AG09319 (cell line): Measurements from ENCODE around the gene TP53AIP1.
A peak's percentile ranks its signal among the peaks of the same experiment; 100 is the strongest.

Experiments used
- DNase-seq: peaks from one replicate; pipeline ENCODE4 v3.0.0-alpha.2; 2010; ENCODE audit warnings: low read depth; ENCODE audit errors: extremely low read depth
- TF ChIP-seq, protein P1 (sequence below): IDR thresholded peaks from 2 replicates; pipeline ENCODE4 v1.5.1; 2011; ENCODE audit warnings: low read depth, mild to moderate bottlenecking, inconsistent platforms, low read length, moderate library complexity

Gene TP53AIP1

DNA sequence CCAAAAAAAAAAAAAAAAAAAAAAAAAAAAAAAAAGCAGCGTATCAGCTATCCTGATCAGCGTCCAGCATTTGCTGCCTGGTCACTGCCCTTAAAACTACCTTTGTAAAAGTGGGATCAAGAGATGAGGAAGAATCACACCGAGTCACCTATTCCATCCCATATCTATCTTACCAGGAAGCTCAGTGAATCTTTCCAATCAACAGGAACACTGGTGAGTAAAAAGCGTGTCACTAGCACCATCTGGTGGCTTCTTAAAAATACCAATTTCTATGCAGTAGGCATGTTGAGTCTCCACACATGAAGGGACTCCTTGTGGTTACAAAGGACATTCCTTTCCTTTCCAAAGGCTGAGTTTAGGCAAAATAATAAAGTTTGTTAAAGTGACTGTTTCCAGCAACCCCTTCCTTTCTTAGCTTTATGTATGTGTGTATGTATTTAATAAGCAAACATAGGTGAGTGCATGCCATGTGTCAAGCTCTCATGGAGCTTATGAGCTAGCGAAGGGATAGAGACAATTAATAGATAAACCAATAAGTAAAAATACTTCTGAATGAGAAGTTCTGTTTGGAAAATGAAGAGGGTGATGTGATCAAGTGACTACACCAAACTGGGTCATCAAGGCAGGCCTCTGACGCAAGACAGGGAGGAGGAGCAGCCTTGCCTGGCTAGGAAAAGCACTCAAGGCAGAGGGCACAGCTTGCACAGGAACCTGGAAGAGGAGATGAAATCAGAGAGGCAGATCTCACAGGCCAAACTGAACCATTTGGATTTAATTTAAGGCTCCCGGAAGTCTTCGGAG lies 13.9 kb upstream of the TP53AIP1 start:
- TF ChIP-seq, protein P1, sequence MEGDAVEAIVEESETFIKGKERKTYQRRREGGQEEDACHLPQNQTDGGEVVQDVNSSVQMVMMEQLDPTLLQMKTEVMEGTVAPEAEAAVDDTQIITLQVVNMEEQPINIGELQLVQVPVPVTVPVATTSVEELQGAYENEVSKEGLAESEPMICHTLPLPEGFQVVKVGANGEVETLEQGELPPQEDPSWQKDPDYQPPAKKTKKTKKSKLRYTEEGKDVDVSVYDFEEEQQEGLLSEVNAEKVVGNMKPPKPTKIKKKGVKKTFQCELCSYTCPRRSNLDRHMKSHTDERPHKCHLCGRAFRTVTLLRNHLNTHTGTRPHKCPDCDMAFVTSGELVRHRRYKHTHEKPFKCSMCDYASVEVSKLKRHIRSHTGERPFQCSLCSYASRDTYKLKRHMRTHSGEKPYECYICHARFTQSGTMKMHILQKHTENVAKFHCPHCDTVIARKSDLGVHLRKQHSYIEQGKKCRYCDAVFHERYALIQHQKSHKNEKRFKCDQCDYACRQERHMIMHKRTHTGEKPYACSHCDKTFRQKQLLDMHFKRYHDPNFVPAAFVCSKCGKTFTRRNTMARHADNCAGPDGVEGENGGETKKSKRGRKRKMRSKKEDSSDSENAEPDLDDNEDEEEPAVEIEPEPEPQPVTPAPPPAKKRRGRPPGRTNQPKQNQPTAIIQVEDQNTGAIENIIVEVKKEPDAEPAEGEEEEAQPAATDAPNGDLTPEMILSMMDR, result peak; percentile 64
- DNase-seq, result peak; percentile 34

DNA sequence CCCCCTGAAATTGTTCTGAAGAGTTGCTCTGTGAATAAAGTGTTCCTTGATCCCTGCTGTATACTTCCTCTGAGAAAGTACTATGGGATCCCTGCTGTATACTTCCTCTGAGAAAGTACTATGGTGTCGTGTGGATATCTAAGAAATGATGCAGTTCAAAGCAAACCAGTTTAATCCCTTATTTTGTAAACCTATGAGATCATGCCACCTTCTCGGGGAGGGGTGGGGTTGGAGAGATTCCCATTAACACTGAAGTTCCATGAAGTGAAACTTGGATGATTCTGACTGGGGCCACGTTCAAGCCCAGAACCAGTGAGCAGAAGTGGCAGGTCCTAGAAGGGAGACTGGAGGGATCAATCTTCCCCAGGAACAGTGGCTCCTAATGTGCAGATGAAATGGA lies 13.0 kb upstream of the TP53AIP1 start:
- TF ChIP-seq, protein P1, result no peak
- no peak for DNase-seq

DNA sequence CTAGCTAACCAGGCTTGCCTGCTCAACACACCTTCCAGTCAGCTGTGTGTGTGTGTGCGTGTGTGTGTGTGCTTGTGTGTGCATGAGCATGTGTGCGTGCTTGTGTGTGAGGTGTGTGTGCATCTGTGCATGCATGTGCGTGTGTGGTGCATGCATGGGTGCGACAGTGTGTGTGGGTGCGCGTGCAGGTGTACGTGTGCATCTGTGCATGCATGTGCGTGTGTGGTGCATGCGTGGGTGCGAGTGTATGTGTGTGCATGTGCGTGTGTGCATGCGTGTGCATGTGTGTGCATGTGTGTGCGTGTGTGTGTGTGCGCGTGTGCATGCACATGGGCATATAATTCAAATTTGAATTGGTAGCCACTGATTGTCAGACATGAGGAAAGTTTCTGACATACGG lies 10.5 kb upstream of the TP53AIP1 start:
- DNase-seq, result no peak

DNA sequence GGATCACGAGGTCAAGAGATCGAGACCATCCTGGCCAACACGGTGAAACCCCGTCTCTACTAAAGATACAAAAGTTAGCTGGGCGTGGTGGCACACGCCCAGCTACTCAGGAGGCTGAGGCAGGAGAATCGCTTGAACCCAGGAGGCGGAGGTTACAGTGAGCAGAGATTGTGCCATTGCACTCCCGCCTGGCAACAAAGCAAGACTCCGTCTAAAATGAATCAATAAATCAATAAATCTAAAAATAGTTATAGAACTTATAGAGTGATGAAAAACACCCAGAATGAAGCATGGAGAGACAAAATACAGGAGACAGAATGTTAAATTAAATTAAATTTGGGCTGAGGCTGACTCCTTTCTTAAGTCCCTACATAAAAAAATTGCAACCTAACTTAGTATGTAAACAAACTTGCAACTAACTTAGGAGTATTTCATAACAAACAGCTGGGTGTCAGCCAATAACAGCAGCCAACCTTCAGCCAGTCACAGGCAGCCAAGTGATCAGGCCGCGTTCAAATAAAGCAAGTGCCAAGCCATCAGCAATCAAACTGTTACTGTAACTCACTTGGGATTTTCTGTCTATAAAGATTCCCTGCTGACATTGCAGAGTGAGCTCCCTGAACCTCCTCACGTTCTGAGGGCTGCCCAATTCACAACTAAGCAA lies 7.3 kb upstream of the TP53AIP1 start:
- TF ChIP-seq, protein P1, result no peak
- DNase-seq, result no peak

More for the DNA sequence above, 10.5 kb upstream of the TP53AIP1 start:
- TF ChIP-seq, protein P1, result no peak

DNA sequence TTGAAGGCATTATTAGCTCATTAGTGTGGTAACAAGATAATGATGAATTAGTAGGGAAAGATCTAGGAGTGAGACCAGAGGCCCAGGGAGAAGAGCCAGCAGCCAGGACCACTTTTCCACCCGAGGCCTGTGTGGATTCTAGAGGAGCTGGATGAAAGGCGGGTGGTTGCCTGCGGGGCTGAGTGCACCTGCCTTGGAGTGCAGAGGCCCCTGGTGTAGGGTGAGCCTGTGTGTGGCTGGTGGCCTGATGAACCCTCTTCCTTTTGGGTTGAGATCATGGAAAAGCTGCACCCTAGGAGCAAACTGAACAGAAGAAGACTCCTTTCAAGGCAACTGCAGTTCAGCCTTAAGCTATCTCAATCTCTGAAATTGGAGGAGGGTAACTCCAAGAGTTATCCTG lies 5.9 kb upstream of the TP53AIP1 start:
- TF ChIP-seq, protein P1, result no peak
- DNase-seq, result no peak

DNA sequence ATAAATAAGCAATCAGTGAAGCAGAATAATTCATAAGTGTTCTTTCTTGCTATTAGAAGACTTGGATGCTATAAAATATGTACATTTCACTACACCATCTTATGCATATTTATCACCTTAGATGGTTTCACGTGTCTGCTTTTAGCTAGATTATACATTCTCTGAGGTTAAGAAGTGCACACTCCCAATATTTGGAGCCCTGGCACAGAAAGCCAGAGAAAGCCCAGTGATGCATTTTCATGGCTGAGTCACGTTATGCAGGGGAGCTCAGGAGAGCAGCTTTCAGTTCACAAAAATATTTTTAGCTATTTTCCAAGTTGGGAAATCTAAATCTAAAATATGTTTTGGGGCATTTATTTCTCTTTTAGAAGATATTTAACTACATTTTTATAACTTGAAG lies 5.1 kb upstream of the TP53AIP1 start:
- TF ChIP-seq, protein P1, result no peak
- DNase-seq, result no peak

DNA sequence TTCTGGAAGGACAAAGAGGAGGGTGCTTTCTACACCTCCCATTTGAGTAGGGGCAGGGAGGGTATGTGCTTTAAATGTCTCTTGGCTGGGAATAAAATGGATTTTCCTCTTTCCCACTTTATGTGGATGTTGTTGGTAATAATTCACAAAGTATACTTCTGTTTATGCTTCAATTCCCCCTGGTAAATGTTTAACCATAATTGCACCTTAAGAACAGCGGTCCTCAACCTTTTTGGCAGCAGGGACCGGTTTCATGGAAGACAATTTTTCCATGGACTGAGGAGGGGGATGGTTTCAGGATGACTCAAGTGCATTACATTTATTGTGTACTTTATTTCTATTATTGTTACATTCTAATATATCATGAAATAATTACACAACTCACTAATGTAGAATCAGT lies 4.0 kb upstream of the TP53AIP1 start:
- DNase-seq, result no peak
- TF ChIP-seq, protein P1, result no peak
